ENCODE measurements around the gene TMEM52. TPM values are rescaled to one million over a fixed set of nuclear protein-coding genes. Genes with fewer than 3 reads are reported as not detected.

The TMEM52 gene
- total and polyA plus RNA-seq, 9 of the 15 experiments (the other 6 are each of a cell fraction or from before 2014, with no cell fraction given): 0.37 to 22.5 (median 6.8) TPM

DNA sequence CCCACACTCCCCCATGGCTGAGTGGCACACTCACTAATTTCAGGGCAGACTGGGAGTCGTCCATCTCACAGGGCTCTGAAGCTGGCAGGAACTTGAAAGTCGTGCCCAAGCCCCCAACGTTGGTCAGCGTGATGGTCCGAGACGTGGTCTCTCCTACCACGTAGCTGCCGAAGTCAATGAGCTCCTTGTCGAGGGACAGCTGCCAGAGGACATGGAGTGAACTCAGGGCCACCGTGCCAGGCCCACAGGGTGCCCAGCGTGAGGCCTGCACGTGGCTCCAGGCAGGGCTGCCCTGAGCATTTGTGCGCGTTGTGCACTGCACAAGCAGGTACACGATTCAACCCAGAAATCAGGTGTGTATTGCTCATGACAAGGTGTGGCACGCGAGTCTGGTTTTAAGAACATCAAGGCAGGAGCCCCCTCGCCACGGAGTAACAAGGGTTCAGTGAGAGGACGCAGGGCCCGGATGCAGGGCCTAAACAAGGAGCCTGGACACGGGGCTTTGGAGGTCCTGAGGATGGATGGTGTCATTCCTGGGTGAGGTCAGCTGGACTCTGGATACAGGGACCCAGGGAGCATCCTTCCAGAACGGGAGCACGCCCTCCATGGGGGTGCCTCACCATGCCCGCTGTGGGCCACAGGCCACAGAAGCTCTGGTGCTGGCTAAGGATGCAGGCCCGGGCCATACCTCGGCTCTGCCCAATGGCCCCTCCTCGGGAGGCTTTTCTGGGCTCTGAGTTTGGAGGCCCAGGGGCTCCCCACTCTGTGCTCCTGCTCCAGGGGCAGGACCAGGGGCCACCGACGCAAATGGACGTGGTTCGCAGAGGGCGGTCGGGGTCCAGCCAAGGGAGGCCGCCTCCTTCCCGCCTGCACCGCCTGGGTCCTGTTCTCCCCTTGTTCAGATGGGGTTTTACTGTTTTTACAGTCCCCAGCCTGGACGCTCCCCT, 37.8 kb upstream of the TMEM52 start (continued):
- TF ChIP-seq, protein P1, sequence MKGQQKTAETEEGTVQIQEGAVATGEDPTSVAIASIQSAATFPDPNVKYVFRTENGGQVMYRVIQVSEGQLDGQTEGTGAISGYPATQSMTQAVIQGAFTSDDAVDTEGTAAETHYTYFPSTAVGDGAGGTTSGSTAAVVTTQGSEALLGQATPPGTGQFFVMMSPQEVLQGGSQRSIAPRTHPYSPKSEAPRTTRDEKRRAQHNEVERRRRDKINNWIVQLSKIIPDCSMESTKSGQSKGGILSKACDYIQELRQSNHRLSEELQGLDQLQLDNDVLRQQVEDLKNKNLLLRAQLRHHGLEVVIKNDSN (CRISPR knock-in tag; IDR thresholded peaks at IDR 0.05): no peak; the same call in 1 of the 2 replicates
- no peak for TF ChIP-seq SMC3 (conservative IDR thresholded peaks at IDR 0.05; ENCODE audit: insufficient read depth, low read depth, low read length)

GRCh38 chr1:1956101-1956500, 37.0 kb upstream of the TMEM52 start:
- no peak overlapping the region for H3K27ac ChIP-seq (ENCODE audit: extremely low read depth, low read depth, low read length)
- ATAC-seq (no peak), FAIRE-seq (no peak), DNase-seq (ENCODE audit: extremely low read depth in 1 of 4, low spot score in 3 of 4) (no peak)
- ChIA-PET CTCF (ENCODE audit: low intra/inter-chr PET ratio) (no interaction called here), POLR2A (interaction anchor here (0.6 to 1.0 kb wide), 2 partner anchors 54 to 891 kb away, joined by 3 read pairs; no protein-coding TSS in a partner anchor)
- peaks cover 46 to 79% of the 10 kb centered on the region in 2 experiments for H3K27me3 ChIP-seq (ENCODE audit: control insufficient read depth in 2 of 2, insufficient read depth in 2 of 2, low read length in 2 of 2)
- H3K4me2 ChIP-seq (ENCODE audit: insufficient read depth, low read length): no peak overlapping the region
- no peak overlapping the region for H2AFZ ChIP-seq (ENCODE audit: low read depth, low read length)
- no TSS peak for BruUV-seq (replicated peaks)
- peaks cover 0 to 32% of the 10 kb centered on the region in 2 experiments; a peak in 3 of 5 replicates for H3K4me1 ChIP-seq (replicated peaks in 1 of 2; ENCODE audit: control insufficient read depth in 2 of 2, insufficient read depth in 2 of 2, low read length in 2 of 2)
- H3K9me1 ChIP-seq (ENCODE audit: control insufficient read depth, insufficient read depth, low read length): no peaks in the 10 kb centered on the region
- no peaks in the 10 kb centered on the region for H3K9me3 ChIP-seq (replicated peaks; ENCODE audit: control insufficient read depth, insufficient read depth, low read depth, low read length)
- no peak overlapping the region; a peak in 1 of 4 replicates for H3K9ac ChIP-seq (ENCODE audit: insufficient read depth in 1 of 2, low read depth in 2 of 2, low read length in 2 of 2)
- 1% methylated on average over 7 of the region's 7 CpGs for WGBS (ENCODE audit: insufficient coverage, low coverage, missing lambda C conversion rate)
- no peaks in the 10 kb centered on the region for H3K79me2 ChIP-seq (ENCODE audit: control insufficient read depth, insufficient read depth, low read length)
- no peaks in the 10 kb centered on the region for H3K36me3 ChIP-seq (ENCODE audit: control insufficient read depth, insufficient read depth, low read length)
- H3K4me3 ChIP-seq: no peak overlapping the region
- H4K20me1 ChIP-seq (replicated peaks; ENCODE audit: control insufficient read depth, insufficient read depth, low read length): peaks cover 5% of the 10 kb centered on the region; the same call in 1 of the 2 replicates
- in situ Hi-C loops (cut with MboI): no loop called here
- no peak for TF ChIP-seq HDAC6 (IDR thresholded peaks at IDR 0.05; ENCODE audit: low read depth, low read length)
- no peak for TF ChIP-seq ZKSCAN3 (CRISPR knock-in tag; IDR thresholded peaks at IDR 0.05)
- no peak for TF ChIP-seq ZNF175 (CRISPR knock-in tag; IDR thresholded peaks at IDR 0.05; ENCODE audit: low read depth)
- intact Hi-C loops (cut with micrococcal nuclease): no loop called here

Data from K562 (cell line).